Measurements from ENCODE around the gene SFSWAP. TPM values are rescaled to one million over a fixed set of nuclear protein-coding genes. Genes with fewer than 3 reads are reported as not detected.
A peak's percentile ranks its signal among the peaks of the same experiment; 100 is the strongest.

The SFSWAP gene
- total and polyA plus RNA-seq, 2 experiments from 2014 or later, result 16.3 to 17.6 TPM

DNA sequence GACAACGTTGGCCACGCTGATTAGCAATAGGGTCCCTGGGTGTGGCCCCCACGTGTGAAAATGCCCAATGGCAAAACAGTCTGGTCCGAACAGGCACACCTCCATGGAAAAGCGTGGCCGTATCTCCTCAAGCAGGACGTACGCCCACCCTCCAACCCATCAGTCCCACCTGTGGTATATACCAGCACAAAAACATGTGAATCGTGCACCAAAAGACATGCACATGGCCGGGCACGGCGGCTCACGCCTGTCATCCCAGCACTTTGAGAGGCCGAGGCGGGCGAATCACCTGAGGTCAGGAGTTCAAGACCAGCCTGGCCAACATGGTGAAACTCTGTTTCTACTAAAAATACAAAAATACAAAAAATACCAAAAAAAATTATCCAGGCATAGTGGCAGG lies 14.9 kb upstream of the SFSWAP start:
- Histone ChIP-seq H3K4me3 (no peak overlapping the region), H2AFZ (no peak overlapping the region), H3F3A (ENCODE audit: insufficient read depth) (no peaks in the 10 kb centered on the region), H3K4me2 (ENCODE audit: unreplicated experiment) (no peak overlapping the region), H3K79me2 (ENCODE audit: insufficient read depth) (no peaks in the 10 kb centered on the region), H3K9me3 (ENCODE audit: low read depth) (no peaks in the 10 kb centered on the region), H4K20me1 (ENCODE audit: insufficient read depth) (no peaks in the 10 kb centered on the region), H3K27ac (no peak overlapping the region), H3K36me3 (ENCODE audit: low read depth) (no peaks in the 10 kb centered on the region), H3K9ac (no peak overlapping the region), H3K4me1 (ENCODE audit: insufficient read depth) (peaks cover 7% of the 10 kb centered on the region; the same call in 1 of the 2 replicates), H3K9me2 (ENCODE audit: insufficient read depth) (no peaks in the 10 kb centered on the region), H3K27me3 (replicated peaks; ENCODE audit: insufficient read depth) (no peaks in the 10 kb centered on the region; the same call in 1 of the 2 replicates)
- no peak for TF ChIP-seq EZH2 (IDR thresholded peaks at IDR 0.05; ENCODE audit: insufficient read depth, poor library complexity, severe bottlenecking)
- TF ChIP-seq EZH2phosphoT487 (IDR thresholded peaks at IDR 0.05; ENCODE audit: insufficient read depth, low read depth), result no peak
- no peak for DNase-seq
- in situ Hi-C loops (cut with MboI), result no loop called here
- 71 to 73% methylated on average over 16 of the region's 16 CpGs for WGBS, 2 experiments (ENCODE audit: low coverage in 1 of 2, low lambda C conversion rate in 2 of 2, missing lambda C conversion rate in 2 of 2)

GRCh38 chr12:131698286-131698685 lies 12.6 kb upstream of the SFSWAP start:
- H3K27me3 ChIP-seq (replicated peaks; ENCODE audit: insufficient read depth), result no peaks in the 10 kb centered on the region
- WGBS, 2 experiments (ENCODE audit: low coverage in 1 of 2, low lambda C conversion rate in 2 of 2, missing lambda C conversion rate in 2 of 2), result 69 to 74% methylated on average over 12 of the region's 12 CpGs
- in situ Hi-C loops (cut with MboI), result no loop called here
- H2AFZ ChIP-seq, result no peak overlapping the region
- H3F3A ChIP-seq (ENCODE audit: insufficient read depth), result no peaks in the 10 kb centered on the region
- no peak for DNase-seq
- no peaks in the 10 kb centered on the region for H4K20me1 ChIP-seq (ENCODE audit: insufficient read depth)
- no peak overlapping the region for H3K9ac ChIP-seq
- no peaks in the 10 kb centered on the region for H3K9me3 ChIP-seq (ENCODE audit: low read depth)
- no peaks in the 10 kb centered on the region for H3K79me2 ChIP-seq (ENCODE audit: insufficient read depth)
- H3K9me2 ChIP-seq (ENCODE audit: insufficient read depth), result no peaks in the 10 kb centered on the region
- no peak overlapping the region for H3K27ac ChIP-seq
- H3K4me1 ChIP-seq (ENCODE audit: insufficient read depth), result peaks cover 7% of the 10 kb centered on the region; the same call in 1 of the 2 replicates
- H3K36me3 ChIP-seq (ENCODE audit: low read depth), result no peaks in the 10 kb centered on the region
- H3K4me2 ChIP-seq (ENCODE audit: unreplicated experiment), result no peak overlapping the region
- H3K4me3 ChIP-seq, result no peak overlapping the region
- TF ChIP-seq EZH2phosphoT487 (IDR thresholded peaks at IDR 0.05; ENCODE audit: insufficient read depth, low read depth) (no peak), EZH2 (IDR thresholded peaks at IDR 0.05; ENCODE audit: insufficient read depth, poor library complexity, severe bottlenecking) (no peak)

DNA sequence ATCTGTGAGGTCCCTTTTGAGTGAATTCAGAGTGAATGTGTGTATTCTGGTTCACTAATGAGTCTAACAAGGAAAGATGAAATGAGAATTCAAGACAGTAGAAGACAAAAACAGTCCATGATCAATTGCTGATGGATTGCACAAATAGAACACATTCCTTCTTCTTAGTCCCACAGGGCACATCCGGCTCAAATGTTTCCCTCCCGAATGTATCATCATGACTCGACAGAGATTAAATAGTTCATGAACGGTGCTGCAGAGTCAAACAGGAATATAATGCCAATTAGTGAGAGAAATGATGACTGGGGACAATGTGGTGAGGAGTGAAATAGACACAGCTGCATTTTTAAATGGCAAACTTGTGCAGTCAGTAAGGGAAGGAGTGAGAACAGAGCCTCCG lies 11.5 kb upstream of the SFSWAP start:
- DNase-seq, result peak; percentile 50
- no peaks in the 10 kb centered on the region for H3K9me3 ChIP-seq (ENCODE audit: low read depth)
- H3K4me3 ChIP-seq, result no peak overlapping the region
- WGBS, 2 experiments (ENCODE audit: low coverage in 1 of 2, low lambda C conversion rate in 2 of 2, missing lambda C conversion rate in 2 of 2), result 9% methylated on average over 5 of the region's 5 CpGs
- H3K79me2 ChIP-seq (ENCODE audit: insufficient read depth), result no peaks in the 10 kb centered on the region
- H3F3A ChIP-seq (ENCODE audit: insufficient read depth), result no peaks in the 10 kb centered on the region
- peaks cover 7% of the 10 kb centered on the region; the same call in 1 of the 2 replicates for H3K4me1 ChIP-seq (ENCODE audit: insufficient read depth)
- no peak for TF ChIP-seq EZH2 (IDR thresholded peaks at IDR 0.05; ENCODE audit: insufficient read depth, poor library complexity, severe bottlenecking)
- TF ChIP-seq EZH2phosphoT487 (IDR thresholded peaks at IDR 0.05; ENCODE audit: insufficient read depth, low read depth), result no peak
- H2AFZ ChIP-seq, result peak overlapping the region; percentile 39; the same call in 1 of the 2 replicates
- in situ Hi-C loops (cut with MboI), result no loop called here
- H3K27ac ChIP-seq, result no peak overlapping the region
- H3K4me2 ChIP-seq (ENCODE audit: unreplicated experiment), result no peak overlapping the region
- H3K9ac ChIP-seq, result no peak overlapping the region
- no peaks in the 10 kb centered on the region for H3K27me3 ChIP-seq (replicated peaks; ENCODE audit: insufficient read depth)
- no peaks in the 10 kb centered on the region for H3K9me2 ChIP-seq (ENCODE audit: insufficient read depth)
- H4K20me1 ChIP-seq (ENCODE audit: insufficient read depth), result no peaks in the 10 kb centered on the region
- H3K36me3 ChIP-seq (ENCODE audit: low read depth), result no peaks in the 10 kb centered on the region

GRCh38 chr12:131700271-131700670 lies 10.6 kb upstream of the SFSWAP start:
- 70% methylated on average over 8 of the region's 8 CpGs for WGBS, 2 experiments (ENCODE audit: low coverage in 1 of 2, low lambda C conversion rate in 2 of 2, missing lambda C conversion rate in 2 of 2)
- in situ Hi-C loops (cut with MboI), result no loop called here
- peaks cover 7% of the 10 kb centered on the region; the same call in 1 of the 2 replicates for H3K4me1 ChIP-seq (ENCODE audit: insufficient read depth)

More at GRCh38 chr12:131700271-131700670, 10.6 kb upstream of the SFSWAP start:
- Histone ChIP-seq H3K4me2 (ENCODE audit: unreplicated experiment) (no peak overlapping the region), H3K79me2 (ENCODE audit: insufficient read depth) (no peaks in the 10 kb centered on the region), H4K20me1 (ENCODE audit: insufficient read depth) (no peaks in the 10 kb centered on the region), H3K9me3 (ENCODE audit: low read depth) (no peaks in the 10 kb centered on the region), H2AFZ (no peak overlapping the region), H3F3A (ENCODE audit: insufficient read depth) (no peaks in the 10 kb centered on the region), H3K27me3 (replicated peaks; ENCODE audit: insufficient read depth) (no peaks in the 10 kb centered on the region), H3K9me2 (ENCODE audit: insufficient read depth) (no peaks in the 10 kb centered on the region), H3K27ac (no peak overlapping the region), H3K9ac (no peak overlapping the region), H3K36me3 (ENCODE audit: low read depth) (no peaks in the 10 kb centered on the region), H3K4me3 (no peak overlapping the region)
- no peak for DNase-seq
- TF ChIP-seq EZH2 (IDR thresholded peaks at IDR 0.05; ENCODE audit: insufficient read depth, poor library complexity, severe bottlenecking), result no peak

Data from GM23248 (cell line).